C4-2B (cell line): Measurements from ENCODE around the gene ANKRD33B.

Experiments
- CTCF ChIP-seq: fragments of 450-650 bp; conservative IDR thresholded peaks from 2 replicates; pipeline ENCODE4 v1.5.1; 2017; ENCODE audit warnings: mild to moderate bottlenecking
- ZFX ChIP-seq: fragments of 450-650 bp; IDR thresholded peaks from 2 replicates; pipeline ENCODE4 v1.6.1; 2017

- TF ChIP-seq CTCF (no peak; the same call in 1 of the 2 replicates), ZFX (no peak)
Observed at GRCh38 chr5:10521466-10522223, 42.2 kb upstream of the ANKRD33B start.
